ENCODE data around the gene TMUB1. TPM values are rescaled to one million over a fixed set of nuclear protein-coding genes. Genes with fewer than 3 reads are reported as not detected.
A peak's percentile ranks its signal among the peaks of the same experiment; 100 is the strongest.

TMUB1 gene
- total RNA-seq, 1 experiment from 2014 or later = 43.8 TPM

- no TSS peak for BruUV-seq (replicated peaks)
Observed at GRCh38 chr7:151062399-151063211, 20.7 kb downstream of the TMUB1 start.

GRCh38 chr7:151062111-151062398 is 21.2 kb downstream of the TMUB1 start:
- BruUV-seq (replicated peaks) = no TSS peak
- no peak for DNase-seq (ENCODE audit: low spot score)
- H3K36me3 ChIP-seq (ENCODE audit: insufficient read depth, low read length, poor library complexity, severe bottlenecking) = peaks cover 21% of the 10 kb centered on the region
- POLR2A ChIA-PET (ENCODE audit: low non-redundant PET) = no interaction called here
- no peak overlapping the region for H3K4me3 ChIP-seq (ENCODE audit: low read depth, low read length, poor library complexity, severe bottlenecking)
- H3K9me3 ChIP-seq (ENCODE audit: low read depth, low read length, poor library complexity, severe bottlenecking) = no peaks in the 10 kb centered on the region
- intact Hi-C loops (cut with micrococcal nuclease; ENCODE audit: unreplicated experiment) = no loop called here
- no peak for TF ChIP-seq EZH2 (IDR thresholded peaks at IDR 0.05; ENCODE audit: borderline replicate concordance, low read depth, low read length, poor library complexity, severe bottlenecking)
- TF ChIP-seq CTCF (conservative IDR thresholded peaks at IDR 0.05; ENCODE audit: low read depth, low read length) = no peak
- CTCF ChIA-PET = no interaction called here
- H3K27ac ChIP-seq (ENCODE audit: low read depth, low read length, poor library complexity, severe bottlenecking) = peak overlapping the region; percentile 78
- no peaks in the 10 kb centered on the region for H3K27me3 ChIP-seq (replicated peaks; ENCODE audit: insufficient read depth, low read depth, low read length, poor library complexity)
- peaks cover 30% of the 10 kb centered on the region for H3K4me1 ChIP-seq (ENCODE audit: insufficient read depth, low read length, poor library complexity, severe bottlenecking)

More at GRCh38 chr7:151062399-151063211, 20.7 kb downstream of the TMUB1 start:
- Histone ChIP-seq H3K4me1 (ENCODE audit: insufficient read depth, low read length, poor library complexity, severe bottlenecking) (peaks cover 27% of the 10 kb centered on the region), H3K27me3 (replicated peaks; ENCODE audit: insufficient read depth, low read depth, low read length, poor library complexity) (no peaks in the 10 kb centered on the region), H3K36me3 (ENCODE audit: insufficient read depth, low read length, poor library complexity, severe bottlenecking) (peaks cover 26% of the 10 kb centered on the region), H3K4me3 (ENCODE audit: low read depth, low read length, poor library complexity, severe bottlenecking) (no peak overlapping the region), H3K27ac (ENCODE audit: low read depth, low read length, poor library complexity, severe bottlenecking) (peak overlapping the region; percentile 12), H3K9me3 (ENCODE audit: low read depth, low read length, poor library complexity, severe bottlenecking) (no peaks in the 10 kb centered on the region)
- no peak for DNase-seq (ENCODE audit: low spot score)
- CTCF ChIA-PET = interaction anchor here (0.7 to 1.0 kb wide), 2 partner anchors 44 to 98 kb away, joined by 3 to 4 read pairs; no protein-coding TSS in a partner anchor
- POLR2A ChIA-PET (ENCODE audit: low non-redundant PET) = no interaction called here
- intact Hi-C loops (cut with micrococcal nuclease; ENCODE audit: unreplicated experiment) = no loop called here
- no peak for TF ChIP-seq EZH2 (IDR thresholded peaks at IDR 0.05; ENCODE audit: borderline replicate concordance, low read depth, low read length, poor library complexity, severe bottlenecking)
- no peak for TF ChIP-seq CTCF (conservative IDR thresholded peaks at IDR 0.05; ENCODE audit: low read depth, low read length)

GRCh38 chr7:151061213-151062110 is 21.8 kb downstream of the TMUB1 start:
- no peak for DNase-seq (ENCODE audit: low spot score)
- intact Hi-C loops (cut with micrococcal nuclease; ENCODE audit: unreplicated experiment) = no loop called here
- no peaks in the 10 kb centered on the region for H3K9me3 ChIP-seq (ENCODE audit: low read depth, low read length, poor library complexity, severe bottlenecking)
- CTCF ChIA-PET = no interaction called here
- TF ChIP-seq CTCF (conservative IDR thresholded peaks at IDR 0.05; ENCODE audit: low read depth, low read length) (no peak), EZH2 (IDR thresholded peaks at IDR 0.05; ENCODE audit: borderline replicate concordance, low read depth, low read length, poor library complexity, severe bottlenecking) (no peak)
- H3K4me1 ChIP-seq (ENCODE audit: insufficient read depth, low read length, poor library complexity, severe bottlenecking) = peaks cover 34% of the 10 kb centered on the region
- peak overlapping the region; percentile 78 for H3K27ac ChIP-seq (ENCODE audit: low read depth, low read length, poor library complexity, severe bottlenecking)
- no TSS peak for BruUV-seq (replicated peaks)
- H3K27me3 ChIP-seq (replicated peaks; ENCODE audit: insufficient read depth, low read depth, low read length, poor library complexity) = no peaks in the 10 kb centered on the region
- peaks cover 16% of the 10 kb centered on the region for H3K36me3 ChIP-seq (ENCODE audit: insufficient read depth, low read length, poor library complexity, severe bottlenecking)
- POLR2A ChIA-PET (ENCODE audit: low non-redundant PET) = no interaction called here
- H3K4me3 ChIP-seq (ENCODE audit: low read depth, low read length, poor library complexity, severe bottlenecking) = peak overlapping the region; percentile 99
